Liver (tissue), 9 donors: ENCODE results near the gene LDAH. TPM values are rescaled to one million over a fixed set of nuclear protein-coding genes. Genes with fewer than 3 reads are reported as not detected.

Source experiments
- DNase-seq: peaks from one replicate; pipeline ENCODE4 v3.0.0-alpha.2; 2017; ENCODE audit warnings: low spot score
- H3K27ac ChIP-seq, 2 donors: one replicate each; pipeline ENCODE4 v1.7.0; 2013; ENCODE audit warnings: inconsistent platforms in 2 of 2, low read length in 2 of 2, control low read depth in 1 of 2, low read depth in 1 of 2, mild to moderate bottlenecking in 1 of 2
- H3K27me3 ChIP-seq, 4 donors: one replicate each; pipeline versions ENCODE4 v1.6.1 to v1.7.0; 2013; ENCODE audit warnings: low read length in 3 of 4, inconsistent platforms in 1 of 4, mild to moderate bottlenecking in 1 of 4, moderate library complexity in 1 of 4; ENCODE audit not compliant: control insufficient read depth in 4 of 4, insufficient read depth in 4 of 4
- H3K36me3 ChIP-seq, 4 donors: one replicate each; pipeline versions ENCODE4 v1.6.1 to v1.7.0; 2013; ENCODE audit warnings: low read length in 3 of 4, mild to moderate bottlenecking in 3 of 4, low read depth in 1 of 4, moderate library complexity in 1 of 4; ENCODE audit not compliant: control insufficient read depth in 4 of 4, insufficient read depth in 3 of 4
- H3K4me1 ChIP-seq, 4 donors: one replicate each; pipeline versions ENCODE4 v1.6.1 to v1.7.0; 2013; ENCODE audit warnings: low read length in 3 of 4, mild to moderate bottlenecking in 3 of 4, moderate library complexity in 1 of 4; ENCODE audit not compliant: control insufficient read depth in 4 of 4, insufficient read depth in 4 of 4
- H3K4me3 ChIP-seq, 3 donors: one replicate each; pipeline versions ENCODE4 v1.6.1 to v1.7.0; 2013; ENCODE audit warnings: low read length in 3 of 3, control low read depth in 1 of 3, low read depth in 1 of 3, mild to moderate bottlenecking in 1 of 3
- H3K9ac ChIP-seq, 2 donors: one replicate each; pipeline ENCODE4 v1.7.0; 2013; ENCODE audit warnings: low read length in 2 of 2, mild to moderate bottlenecking in 2 of 2, moderate library complexity in 2 of 2, control low read depth in 1 of 2, low read depth in 1 of 2
- H3K9me3 ChIP-seq, 4 donors: one replicate each; pipeline versions ENCODE4 v1.6.1 to v1.7.0; 2013; ENCODE audit warnings: low read length in 3 of 4; ENCODE audit not compliant: control insufficient read depth in 4 of 4
- EGR1 ChIP-seq, 2 donors: IDR thresholded peaks; 2 replicates each; pipeline ENCODE4 v1.6.1; 2016 to 2018; ENCODE audit warnings: antibody characterized with exemption in 2 of 2, low read depth in 2 of 2
- FOXA1 ChIP-seq: IDR thresholded peaks from 2 replicates; pipeline ENCODE4 v1.6.1; 2016; ENCODE audit warnings: antibody characterized with exemption
- FOXA2 ChIP-seq: IDR thresholded peaks from 2 replicates; pipeline ENCODE4 v1.6.1; 2016; ENCODE audit warnings: antibody characterized with exemption
- HNF4A ChIP-seq, 2 donors: conservative IDR thresholded peaks; 2 replicates each; pipeline ENCODE4 v1.6.1; 2016; ENCODE audit warnings: antibody characterized with exemption in 2 of 2, mild to moderate bottlenecking in 2 of 2
- REST ChIP-seq: IDR thresholded peaks from 2 replicates; pipeline ENCODE4 v1.6.1; 2016; ENCODE audit warnings: antibody characterized with exemption, mild to moderate bottlenecking
- RXRA ChIP-seq, 2 donors: IDR thresholded peaks; 2 replicates each; pipeline ENCODE4 v1.6.1; 2017 to 2018; ENCODE audit warnings: antibody characterized with exemption in 2 of 2, mild to moderate bottlenecking in 1 of 2
- SP1 ChIP-seq: IDR thresholded peaks from 2 replicates; pipeline ENCODE4 v1.6.1; 2018; ENCODE audit warnings: antibody characterized with exemption, mild to moderate bottlenecking
- YY1 ChIP-seq: IDR thresholded peaks from 2 replicates; pipeline ENCODE4 v1.6.1; 2016; ENCODE audit warnings: antibody characterized with exemption, mild to moderate bottlenecking
- WGBS: extraction: QIAGEN DNeasy Blood & Tissue Kit; methylation state at CpG from one replicate; pipeline ENCODE4 v1.1.7; 2013; 5-methylcytosine and 5-hydroxymethylcytosine counted together
- polyA plus RNA-seq, 2 donors: library from polyadenylated mRNA; stranded (reverse) in 1 of 2; unstranded in 1 of 2; fragments of 200-250 nt in 1 of 2; fragments of >200 nt in 1 of 2; fragmentation: Nextera tagmentation in 1 of 2; extraction: Ambion mirVana in 1 of 2; gene quantifications; one replicate each; pipeline versions ENCODE4 v1.2.1 to v1.2.3, GENCODE V29; 2013 to 2015
- total RNA-seq, 2 donors: library from RNA; depleted of rRNA; stranded (reverse); fragments of >200 nt; gene quantifications; one replicate each; pipeline ENCODE4 v1.2.3, GENCODE V29; 2014
- TF ChIP-seq, protein P1 (sequence below): IDR thresholded peaks from 2 replicates; pipeline ENCODE4 v1.6.1; 2016; ENCODE audit warnings: antibody characterized with exemption
- TF ChIP-seq, protein P2 (sequence below): fragments of 150-350 bp; IDR thresholded peaks from 2 replicates; pipeline ENCODE4 v1.5.1; 2017; ENCODE audit warnings: improper control_type of control experiment, low read depth, low read length; ENCODE audit not compliant: missing input control
- donor health status: healthy.
- donor health status: healthy.
- donor health status: healthy.
- donor health status: healthy.
- donor health status: healthy.

The LDAH gene
- total and polyA plus RNA-seq, 4 donors, result 5.8 to 17.7 (median 9.7) TPM

DNA sequence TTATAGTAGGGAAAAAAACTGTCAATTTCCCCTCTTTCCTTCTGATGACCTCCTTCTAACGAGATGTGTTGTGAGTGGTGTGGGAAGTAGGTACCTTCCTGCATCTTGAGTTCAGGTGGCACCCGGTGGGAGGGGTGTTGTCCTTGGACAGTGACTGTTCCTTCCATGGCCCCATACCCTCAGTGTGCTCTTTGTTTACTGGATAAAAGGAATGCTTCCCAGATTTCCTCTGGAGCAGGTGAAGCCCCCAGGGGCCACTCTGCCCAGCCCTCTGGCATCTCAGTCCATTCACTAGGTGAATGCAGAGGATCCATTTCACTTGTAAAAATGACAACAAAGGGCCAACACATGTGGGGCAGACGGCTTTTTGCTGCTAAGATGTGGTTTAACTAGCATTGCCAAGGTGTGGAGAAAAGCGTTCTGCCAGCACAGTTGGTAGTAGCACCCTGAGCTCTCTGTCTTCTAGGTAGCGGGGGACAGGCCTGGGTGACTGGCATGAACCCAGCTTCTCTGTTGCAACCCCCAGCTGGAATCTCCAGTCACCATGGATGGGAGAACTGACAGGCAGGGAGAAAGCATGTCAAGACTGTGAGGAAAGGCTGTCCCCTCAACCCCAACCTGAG, 149.1 kb downstream of the LDAH start:
- no peaks in the 10 kb centered on the region for H3K9me3 ChIP-seq
- no peaks in the 10 kb centered on the region for H3K27me3 ChIP-seq
- TF ChIP-seq YY1 (no peak), FOXA2 (no peak), FOXA1 (no peak)
- TF ChIP-seq, protein P1, sequence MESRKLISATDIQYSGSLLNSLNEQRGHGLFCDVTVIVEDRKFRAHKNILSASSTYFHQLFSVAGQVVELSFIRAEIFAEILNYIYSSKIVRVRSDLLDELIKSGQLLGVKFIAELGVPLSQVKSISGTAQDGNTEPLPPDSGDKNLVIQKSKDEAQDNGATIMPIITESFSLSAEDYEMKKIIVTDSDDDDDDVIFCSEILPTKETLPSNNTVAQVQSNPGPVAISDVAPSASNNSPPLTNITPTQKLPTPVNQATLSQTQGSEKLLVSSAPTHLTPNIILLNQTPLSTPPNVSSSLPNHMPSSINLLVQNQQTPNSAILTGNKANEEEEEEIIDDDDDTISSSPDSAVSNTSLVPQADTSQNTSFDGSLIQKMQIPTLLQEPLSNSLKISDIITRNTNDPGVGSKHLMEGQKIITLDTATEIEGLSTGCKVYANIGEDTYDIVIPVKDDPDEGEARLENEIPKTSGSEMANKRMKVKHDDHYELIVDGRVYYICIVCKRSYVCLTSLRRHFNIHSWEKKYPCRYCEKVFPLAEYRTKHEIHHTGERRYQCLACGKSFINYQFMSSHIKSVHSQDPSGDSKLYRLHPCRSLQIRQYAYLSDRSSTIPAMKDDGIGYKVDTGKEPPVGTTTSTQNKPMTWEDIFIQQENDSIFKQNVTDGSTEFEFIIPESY, result no peak
- TF ChIP-seq, protein P2, sequence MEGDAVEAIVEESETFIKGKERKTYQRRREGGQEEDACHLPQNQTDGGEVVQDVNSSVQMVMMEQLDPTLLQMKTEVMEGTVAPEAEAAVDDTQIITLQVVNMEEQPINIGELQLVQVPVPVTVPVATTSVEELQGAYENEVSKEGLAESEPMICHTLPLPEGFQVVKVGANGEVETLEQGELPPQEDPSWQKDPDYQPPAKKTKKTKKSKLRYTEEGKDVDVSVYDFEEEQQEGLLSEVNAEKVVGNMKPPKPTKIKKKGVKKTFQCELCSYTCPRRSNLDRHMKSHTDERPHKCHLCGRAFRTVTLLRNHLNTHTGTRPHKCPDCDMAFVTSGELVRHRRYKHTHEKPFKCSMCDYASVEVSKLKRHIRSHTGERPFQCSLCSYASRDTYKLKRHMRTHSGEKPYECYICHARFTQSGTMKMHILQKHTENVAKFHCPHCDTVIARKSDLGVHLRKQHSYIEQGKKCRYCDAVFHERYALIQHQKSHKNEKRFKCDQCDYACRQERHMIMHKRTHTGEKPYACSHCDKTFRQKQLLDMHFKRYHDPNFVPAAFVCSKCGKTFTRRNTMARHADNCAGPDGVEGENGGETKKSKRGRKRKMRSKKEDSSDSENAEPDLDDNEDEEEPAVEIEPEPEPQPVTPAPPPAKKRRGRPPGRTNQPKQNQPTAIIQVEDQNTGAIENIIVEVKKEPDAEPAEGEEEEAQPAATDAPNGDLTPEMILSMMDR, result no peak
- 90% methylated on average over 5 of the region's 5 CpGs for WGBS
- peaks cover 21 to 41% (median 29%) of the 10 kb centered on the region in 4 donors for H3K4me1 ChIP-seq
- peaks cover 3% of the 10 kb centered on the region in 4 donors for H3K36me3 ChIP-seq
- H3K27ac ChIP-seq, result peak overlapping the region; percentile 16 to 78
- DNase-seq, result no peak
- H3K4me3 ChIP-seq, result no peak overlapping the region
- H3K9ac ChIP-seq, result no peak overlapping the region

DNA sequence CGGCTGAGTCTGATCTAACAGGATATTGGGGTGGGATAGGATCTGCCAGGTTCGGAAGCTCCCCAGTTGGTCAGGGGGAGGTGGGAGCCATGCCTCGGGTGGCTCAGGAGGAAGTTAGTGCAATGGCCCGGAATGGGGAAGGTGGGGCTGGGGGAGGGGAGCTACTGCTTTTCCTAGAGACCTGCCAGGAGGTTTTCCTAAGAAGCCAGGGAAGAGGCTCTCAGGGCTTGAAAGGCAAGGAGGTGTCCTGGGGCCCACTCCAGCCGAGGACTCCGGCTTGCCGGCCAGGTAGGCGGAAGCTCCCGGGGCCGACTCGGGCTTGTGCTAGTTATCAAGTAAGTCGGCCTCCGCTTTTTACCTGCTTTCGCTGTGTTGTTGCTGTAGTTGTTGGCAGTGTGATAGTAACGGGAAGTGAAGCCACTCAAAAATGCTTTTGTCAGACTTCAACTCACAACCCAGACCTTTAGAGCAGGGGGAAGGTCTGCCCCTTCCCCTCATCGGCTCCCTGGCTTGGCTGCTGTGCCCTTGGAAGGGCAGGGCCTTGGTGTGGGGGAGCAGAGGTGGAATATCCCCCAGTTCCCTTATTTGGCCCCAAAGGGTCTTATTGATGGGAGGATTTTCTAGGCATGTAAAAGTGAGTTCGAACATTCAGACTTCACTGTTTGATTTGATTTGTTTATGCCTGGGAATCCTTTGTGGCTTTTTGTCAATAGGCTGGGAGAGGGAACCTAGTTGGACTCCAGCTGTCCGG, 150.5 kb downstream of the LDAH start:
- no peak for DNase-seq
- H3K4me3 ChIP-seq, result no peak overlapping the region
- peaks cover 20 to 45% (median 35%) of the 10 kb centered on the region in 4 donors for H3K4me1 ChIP-seq
- no peaks in the 10 kb centered on the region for H3K9me3 ChIP-seq
- no peaks in the 10 kb centered on the region for H3K27me3 ChIP-seq
- H3K27ac ChIP-seq, result no peak overlapping the region
- 73% methylated on average over 18 of the region's 18 CpGs for WGBS
- no peak overlapping the region for H3K9ac ChIP-seq
- H3K36me3 ChIP-seq, result peaks cover 3% of the 10 kb centered on the region in 4 donors
- no peak for TF ChIP-seq REST
- no peak for TF ChIP-seq SP1
- no peak for TF ChIP-seq HNF4A (conservative IDR thresholded peaks at IDR 0.05)
- TF ChIP-seq EGR1 (IDR thresholded peaks at IDR 0.05; ENCODE audit: low read depth in 2 of 2), result no peak
- no peak for TF ChIP-seq RXRA (IDR thresholded peaks at IDR 0.05)
